Activated CD4-positive, alpha-beta memory T cell treated with anti-CD3 and anti-CD28 coated beads for 36 hours (primary cell): ENCODE results near the gene KCNE2. TPM values are rescaled to one million over a fixed set of nuclear protein-coding genes. Genes with fewer than 3 reads are reported as not detected.

Experiments
- CTCF ChIA-PET: fragments of 350-600 bp; sonication (Branson Sonifier 250); formaldehyde crosslinking; loops from one replicate; lab custom pipeline; 2021; ENCODE audit warnings: antibody characterized with exemption, inconsistent platforms; lab: Charles Lee
- POLR2A ChIA-PET: fragments of 350-600 bp; sonication (Branson Sonifier 250); formaldehyde crosslinking; loops from one replicate; lab custom pipeline; 2021; ENCODE audit warnings: antibody characterized with exemption; lab: Charles Lee
- DNase-seq: peaks from one replicate; pipeline ENCODE4 v3.0.0-alpha.2; 2020
- H3K27ac Mint-ChIP-seq: one replicate; pipeline ENCODE4 v1.8.0; 2021; ENCODE audit warnings: mixed read lengths
- H3K27me3 Mint-ChIP-seq: one replicate; pipeline ENCODE4 v1.8.0; 2021; ENCODE audit warnings: mixed read lengths
- H3K36me3 Mint-ChIP-seq: one replicate; pipeline ENCODE4 v1.8.0; 2021; ENCODE audit warnings: mixed read lengths
- H3K4me1 Mint-ChIP-seq: one replicate; pipeline ENCODE4 v1.8.0; 2021; ENCODE audit warnings: low read depth, mixed read lengths
- H3K4me3 Mint-ChIP-seq: one replicate; pipeline ENCODE4 v1.8.0; 2021; ENCODE audit warnings: mild to moderate bottlenecking, mixed read lengths
- H3K9me3 Mint-ChIP-seq: one replicate; pipeline ENCODE4 v1.8.0; 2021; ENCODE audit warnings: mixed read lengths
- intact Hi-C: fragments of 100-400 bp; cut with micrococcal nuclease; formaldehyde crosslinking; loops from one replicate; pipeline ENCODE4 v1.15.1; 2023
- total RNA-seq, 2 experiments: library from RNA; stranded (reverse); gene quantifications; one replicate each; pipeline ENCODE4 v1.2.3, GENCODE V29; 2021

KCNE2 gene
- total RNA-seq, 2 experiments from 2014 or later = not detected

- Mint-ChIP-seq H3K9me3 (no peaks in the 10 kb centered on the region), H3K4me1 (peaks cover 6% of the 10 kb centered on the region)
Observed at GRCh38 chr21:34340061-34340460, 23.7 kb upstream of the KCNE2 start.

GRCh38 chr21:34342476-34342875 lies 21.3 kb upstream of the KCNE2 start:
- ChIA-PET CTCF (interaction anchor here (11.6 kb wide), 1 partner anchor 419 kb away, joined by 277 read pairs; no protein-coding TSS in a partner anchor), POLR2A (no interaction called here)
- H3K27ac Mint-ChIP-seq = no peak overlapping the region
- intact Hi-C loops = no loop called here
- no peaks in the 10 kb centered on the region for H3K9me3 Mint-ChIP-seq
- no peaks in the 10 kb centered on the region for H3K36me3 Mint-ChIP-seq
- peaks cover 3% of the 10 kb centered on the region for H3K27me3 Mint-ChIP-seq
- peaks cover 6% of the 10 kb centered on the region for H3K4me1 Mint-ChIP-seq
- no peak for DNase-seq
- no peak overlapping the region for H3K4me3 Mint-ChIP-seq

More at GRCh38 chr21:34340061-34340460, 23.7 kb upstream of the KCNE2 start:
- ChIA-PET POLR2A (no interaction called here), CTCF (no interaction called here)
- intact Hi-C loops = no loop called here
- Mint-ChIP-seq H3K27ac (no peak overlapping the region), H3K27me3 (peaks cover 3% of the 10 kb centered on the region), H3K36me3 (no peaks in the 10 kb centered on the region), H3K4me3 (no peak overlapping the region)
- DNase-seq = no peak

GRCh38 chr21:34343347-34343746 lies 20.5 kb upstream of the KCNE2 start:
- ChIA-PET CTCF (interaction anchor here (11.6 kb wide), 1 partner anchor 420 kb away, joined by 277 read pairs; no protein-coding TSS in a partner anchor), POLR2A (no interaction called here)
- H3K27me3 Mint-ChIP-seq = peaks cover 3% of the 10 kb centered on the region
- no peaks in the 10 kb centered on the region for H3K36me3 Mint-ChIP-seq
- H3K27ac Mint-ChIP-seq = no peak overlapping the region
- intact Hi-C loops = no loop called here
- no peak overlapping the region for H3K4me3 Mint-ChIP-seq
- no peaks in the 10 kb centered on the region for H3K9me3 Mint-ChIP-seq
- H3K4me1 Mint-ChIP-seq = peaks cover 9% of the 10 kb centered on the region
- no peak for DNase-seq

GRCh38 chr21:34343838-34344381 lies 19.9 kb upstream of the KCNE2 start:
- no peak overlapping the region for H3K27ac Mint-ChIP-seq
- peaks cover 9% of the 10 kb centered on the region for H3K4me1 Mint-ChIP-seq
- no peaks in the 10 kb centered on the region for H3K36me3 Mint-ChIP-seq
- H3K9me3 Mint-ChIP-seq = no peaks in the 10 kb centered on the region
- intact Hi-C loops = no loop called here
- CTCF ChIA-PET = interaction anchor here (11.6 kb wide), 1 partner anchor 420 kb away, joined by 277 read pairs; no protein-coding TSS in a partner anchor
- no peak overlapping the region for H3K4me3 Mint-ChIP-seq
- DNase-seq = no peak
- H3K27me3 Mint-ChIP-seq = peaks cover 3% of the 10 kb centered on the region
- POLR2A ChIA-PET = no interaction called here

- no peaks in the 10 kb centered on the region for H3K36me3 Mint-ChIP-seq
- intact Hi-C loops = no loop called here
- H3K27ac Mint-ChIP-seq = no peak overlapping the region
- peaks cover 9% of the 10 kb centered on the region for H3K4me1 Mint-ChIP-seq
- H3K4me3 Mint-ChIP-seq = no peak overlapping the region
- peaks cover 3% of the 10 kb centered on the region for H3K27me3 Mint-ChIP-seq
- no peak for DNase-seq
- H3K9me3 Mint-ChIP-seq = no peaks in the 10 kb centered on the region
- ChIA-PET CTCF (interaction anchor here (11.6 kb wide), 1 partner anchor 421 kb away, joined by 277 read pairs; no protein-coding TSS in a partner anchor), POLR2A (no interaction called here)
Observed at GRCh38 chr21:34344584-34344983, 19.2 kb upstream of the KCNE2 start.

- ChIA-PET CTCF (interaction anchor here (0.6 to 11.6 kb wide), 3 partner anchors 216 to 422 kb away, joined by 3 to 277 read pairs (median 3); no protein-coding TSS in a partner anchor), POLR2A (no interaction called here)
- no peak for DNase-seq
- Mint-ChIP-seq H3K27me3 (peaks cover 3% of the 10 kb centered on the region), H3K9me3 (no peaks in the 10 kb centered on the region), H3K4me1 (peaks cover 6% of the 10 kb centered on the region), H3K4me3 (no peak overlapping the region), H3K36me3 (no peaks in the 10 kb centered on the region), H3K27ac (no peak overlapping the region)
- intact Hi-C loops = no loop called here
Observed at GRCh38 chr21:34345091-34345871, 18.5 kb upstream of the KCNE2 start.

- H3K27ac Mint-ChIP-seq = no peak overlapping the region
- peaks cover 3% of the 10 kb centered on the region for H3K27me3 Mint-ChIP-seq
- ChIA-PET CTCF (interaction anchor here (0.9 to 11.6 kb wide), 5 partner anchors 23 to 422 kb away, joined by 3 to 277 read pairs (median 3); no protein-coding TSS in a partner anchor), POLR2A (no interaction called here)
- intact Hi-C loops = no loop called here
- H3K36me3 Mint-ChIP-seq = no peaks in the 10 kb centered on the region
- no peak overlapping the region for H3K4me3 Mint-ChIP-seq
- no peak for DNase-seq
- peaks cover 3% of the 10 kb centered on the region for H3K4me1 Mint-ChIP-seq
- no peaks in the 10 kb centered on the region for H3K9me3 Mint-ChIP-seq
Observed at GRCh38 chr21:34345892-34346291, 17.9 kb upstream of the KCNE2 start.

GRCh38 chr21:34348890-34349519 lies 14.8 kb upstream of the KCNE2 start:
- no peaks in the 10 kb centered on the region for H3K27me3 Mint-ChIP-seq
- peaks cover 4% of the 10 kb centered on the region for H3K9me3 Mint-ChIP-seq
- intact Hi-C loops = loop anchor here (1.0 to 2.0 kb wide), 2 partner anchors 220 to 424 kb away; no protein-coding TSS in a partner anchor
- no peaks in the 10 kb centered on the region for H3K36me3 Mint-ChIP-seq
- no peak overlapping the region for H3K27ac Mint-ChIP-seq
- peaks cover 3% of the 10 kb centered on the region for H3K4me1 Mint-ChIP-seq
- CTCF ChIA-PET = interaction anchor here (0.8 to 11.6 kb wide), 19 partner anchors 10 to 445 kb away, joined by 3 to 277 read pairs (median 6); no protein-coding TSS in a partner anchor
- no peak overlapping the region for H3K4me3 Mint-ChIP-seq
- no peak for DNase-seq
- POLR2A ChIA-PET = interaction anchor here (0.6 to 1.8 kb wide), 2 partner anchors 403 to 425 kb away, joined by 3 to 9 read pairs; no protein-coding TSS in a partner anchor

GRCh38 chr21:34351786-34352241 lies 12.0 kb upstream of the KCNE2 start:
- ChIA-PET CTCF (interaction anchor here (0.8 to 11.6 kb wide), 2 partner anchors 7 to 428 kb away, joined by 3 to 277 read pairs; no protein-coding TSS in a partner anchor), POLR2A (no interaction called here)
- H3K9me3 Mint-ChIP-seq = peaks cover 4% of the 10 kb centered on the region
- H3K4me1 Mint-ChIP-seq = peaks cover 3% of the 10 kb centered on the region
- H3K36me3 Mint-ChIP-seq = no peaks in the 10 kb centered on the region
- H3K4me3 Mint-ChIP-seq = no peak overlapping the region
- DNase-seq = peak; percentile 49
- intact Hi-C loops = no loop called here
- peaks cover 9% of the 10 kb centered on the region for H3K27me3 Mint-ChIP-seq
- no peak overlapping the region for H3K27ac Mint-ChIP-seq

- Mint-ChIP-seq H3K27ac (no peak overlapping the region), H3K27me3 (peaks cover 9% of the 10 kb centered on the region), H3K4me3 (no peak overlapping the region), H3K4me1 (peaks cover 3% of the 10 kb centered on the region), H3K9me3 (peaks cover 4% of the 10 kb centered on the region), H3K36me3 (no peaks in the 10 kb centered on the region)
- intact Hi-C loops = no loop called here
- ChIA-PET POLR2A (no interaction called here), CTCF (interaction anchor here (11.6 kb wide), 1 partner anchor 429 kb away, joined by 277 read pairs; no protein-coding TSS in a partner anchor)
- DNase-seq = no peak
Observed at GRCh38 chr21:34352556-34352955, 11.2 kb upstream of the KCNE2 start.

GRCh38 chr21:34353182-34353581 lies 10.6 kb upstream of the KCNE2 start:
- Mint-ChIP-seq H3K27me3 (peaks cover 9% of the 10 kb centered on the region), H3K4me1 (no peaks in the 10 kb centered on the region), H3K4me3 (no peak overlapping the region), H3K27ac (no peak overlapping the region), H3K36me3 (no peaks in the 10 kb centered on the region), H3K9me3 (peaks cover 4% of the 10 kb centered on the region)
- ChIA-PET POLR2A (no interaction called here), CTCF (interaction anchor here (3.0 to 11.6 kb wide), 2 partner anchors 429 kb away, joined by 16 to 277 read pairs; no protein-coding TSS in a partner anchor)
- no peak for DNase-seq
- intact Hi-C loops = no loop called here
